Suprapubic skin (tissue), 4 donors: ENCODE results near the gene BICC1. TPM values are rescaled to one million over a fixed set of nuclear protein-coding genes. Genes with fewer than 3 reads are reported as not detected.

Source experiments
- DNase-seq, 2 donors: peaks; one replicate each; pipeline ENCODE4 v3.0.0-alpha.2; 2019; ENCODE audit warnings: low spot score in 2 of 2
- H3K27ac ChIP-seq: fragments of 200-600 bp; sonication (generic); one replicate; pipeline ENCODE4 v1.5.1; 2019
- H3K27me3 ChIP-seq: fragments of 200-600 bp; sonication (generic); one replicate; pipeline ENCODE4 v1.5.1; 2019
- H3K36me3 ChIP-seq: fragments of 200-600 bp; sonication (generic); one replicate; pipeline ENCODE4 v1.5.1; 2019
- H3K4me1 ChIP-seq: fragments of 200-600 bp; sonication (generic); one replicate; pipeline ENCODE4 v1.5.1; 2019
- H3K4me3 ChIP-seq: fragments of 200-600 bp; sonication (generic); one replicate; pipeline ENCODE4 v1.5.1; 2019; ENCODE audit warnings: mild to moderate bottlenecking
- H3K9me3 ChIP-seq: fragments of 200-600 bp; sonication (generic); one replicate; pipeline ENCODE4 v1.5.1; 2019
- CTCF ChIP-seq, 2 donors: fragments of 200-600 bp in 1 of 2; fragments of 450-650 bp in 1 of 2; sonication (generic) in 1 of 2; IDR thresholded peaks; one replicate each; pipeline ENCODE4 v1.5.1; 2016 to 2019; ENCODE audit warnings: antibody characterized with exemption in 2 of 2, mild to moderate bottlenecking in 1 of 2, moderate library complexity in 1 of 2
- EP300 ChIP-seq: sonication (generic); formaldehyde crosslinking; IDR thresholded peaks from one replicate; pipeline ENCODE4 v1.6.1; 2017; ENCODE audit warnings: antibody characterized with exemption
- POLR2A ChIP-seq, 2 donors: fragments of 450-650 bp; IDR thresholded peaks; one replicate each; pipeline ENCODE4 v1.6.1; 2017; ENCODE audit warnings: antibody characterized with exemption in 2 of 2, mild to moderate bottlenecking in 2 of 2, moderate library complexity in 2 of 2
- POLR2AphosphoS5 ChIP-seq, 3 donors: sonication (generic); formaldehyde crosslinking; IDR thresholded peaks; one replicate each; pipeline ENCODE4 v1.6.1; 2017; ENCODE audit warnings: antibody characterized with exemption in 3 of 3
- WGBS: methylation state at CpG from one replicate; pipeline ENCODE4 v1.1.5; 2018; 5-methylcytosine and 5-hydroxymethylcytosine counted together
- total RNA-seq, 4 donors: library from RNA; depleted of rRNA; stranded (reverse); fragments of >200 nt; gene quantifications; one replicate each; pipeline ENCODE4 v1.1.0, GENCODE V29; 2016

Gene BICC1
- total RNA-seq, 4 donors from 2014 or later = 2.4 to 6.9 (median 3.5) TPM

- H3K27ac ChIP-seq = peak overlapping the region; percentile 85
- no peaks in the 10 kb centered on the region for H3K27me3 ChIP-seq
- 32% methylated on average over 4 of the region's 4 CpGs for WGBS
- H3K36me3 ChIP-seq = no peaks in the 10 kb centered on the region
- DNase-seq = no peak
- peak overlapping the region; percentile 37 for H3K4me3 ChIP-seq
- H3K4me1 ChIP-seq = peaks cover 32% of the 10 kb centered on the region
- no peaks in the 10 kb centered on the region for H3K9me3 ChIP-seq
- no peak for TF ChIP-seq EP300
- no peak for TF ChIP-seq POLR2A (IDR thresholded peaks at IDR 0.05)
- peak in 2 of 3 donors; percentile 57 to 74 for TF ChIP-seq POLR2AphosphoS5 (IDR thresholded peaks at IDR 0.05)
- no peak for TF ChIP-seq CTCF (IDR thresholded peaks at IDR 0.05)
Measured at GRCh38 chr10:58755677-58756076, 243.0 kb downstream of the BICC1 start.

- no peaks in the 10 kb centered on the region for H3K27me3 ChIP-seq
- peak overlapping the region; percentile 85 for H3K27ac ChIP-seq
- WGBS = 16% methylated on average over 6 of the region's 6 CpGs
- peak overlapping the region; percentile 37 for H3K4me3 ChIP-seq
- peaks cover 32% of the 10 kb centered on the region for H3K4me1 ChIP-seq
- no peaks in the 10 kb centered on the region for H3K36me3 ChIP-seq
- TF ChIP-seq POLR2A (IDR thresholded peaks at IDR 0.05) (no peak), POLR2AphosphoS5 (IDR thresholded peaks at IDR 0.05) (no peak), CTCF (IDR thresholded peaks at IDR 0.05) (no peak), EP300 (no peak)
- H3K9me3 ChIP-seq = no peaks in the 10 kb centered on the region
- DNase-seq = no peak
Measured at GRCh38 chr10:58756130-58756719, 243.6 kb downstream of the BICC1 start.

- no peak for DNase-seq
- no peak overlapping the region for H3K4me3 ChIP-seq
- TF ChIP-seq POLR2AphosphoS5 (IDR thresholded peaks at IDR 0.05) (no peak), CTCF (IDR thresholded peaks at IDR 0.05) (no peak), POLR2A (IDR thresholded peaks at IDR 0.05) (no peak), EP300 (no peak)
- H3K4me1 ChIP-seq = peaks cover 32% of the 10 kb centered on the region
- no peak overlapping the region for H3K27ac ChIP-seq
- no peaks in the 10 kb centered on the region for H3K9me3 ChIP-seq
- no peaks in the 10 kb centered on the region for H3K36me3 ChIP-seq
- WGBS = 75% methylated on average over 1 of the region's 1 CpG
- no peaks in the 10 kb centered on the region for H3K27me3 ChIP-seq
Measured at GRCh38 chr10:58757352-58758065, 244.8 kb downstream of the BICC1 start.

GRCh38 chr10:58758321-58758720 lies 245.6 kb downstream of the BICC1 start:
- Histone ChIP-seq H3K36me3 (no peaks in the 10 kb centered on the region), H3K9me3 (no peaks in the 10 kb centered on the region), H3K27me3 (no peaks in the 10 kb centered on the region), H3K27ac (no peak overlapping the region), H3K4me1 (peaks cover 32% of the 10 kb centered on the region), H3K4me3 (no peak overlapping the region)
- DNase-seq = no peak
- WGBS = 74% methylated on average over 1 of the region's 1 CpG
- no peak for TF ChIP-seq EP300
- TF ChIP-seq POLR2A (IDR thresholded peaks at IDR 0.05) = no peak
- no peak for TF ChIP-seq POLR2AphosphoS5 (IDR thresholded peaks at IDR 0.05)
- no peak for TF ChIP-seq CTCF (IDR thresholded peaks at IDR 0.05)

GRCh38 chr10:58764087-58764747 lies 251.5 kb downstream of the BICC1 start:
- DNase-seq = no peak
- H3K9me3 ChIP-seq = no peaks in the 10 kb centered on the region
- WGBS = 74% methylated on average over 1 of the region's 1 CpG
- H3K4me1 ChIP-seq = no peaks in the 10 kb centered on the region
- H3K27me3 ChIP-seq = no peaks in the 10 kb centered on the region
- no peak overlapping the region for H3K4me3 ChIP-seq
- H3K27ac ChIP-seq = no peak overlapping the region
- no peaks in the 10 kb centered on the region for H3K36me3 ChIP-seq
- no peak for TF ChIP-seq CTCF (IDR thresholded peaks at IDR 0.05)
- TF ChIP-seq POLR2AphosphoS5 (IDR thresholded peaks at IDR 0.05) = no peak
- no peak for TF ChIP-seq POLR2A (IDR thresholded peaks at IDR 0.05)
- TF ChIP-seq EP300 = no peak
